H1 (cell line): ENCODE measurements around the gene PTGDS. TPM values are rescaled to one million over a fixed set of nuclear protein-coding genes. Genes with fewer than 3 reads are reported as not detected.

Experiments used
- CTCF ChIA-PET: fragments of 300-600 bp; sonication (Branson Sonifier 250); formaldehyde crosslinking; loops from one replicate; lab custom pipeline; 2021; ENCODE audit not compliant: partially characterized antibody; lab: Charles Lee
- POLR2A ChIA-PET: fragments of 300-600 bp; sonication (Branson Sonifier 250); formaldehyde crosslinking; loops from one replicate; lab custom pipeline; 2021; ENCODE audit warnings: inconsistent platforms; ENCODE audit not compliant: partially characterized antibody; lab: Charles Lee
- DNase-seq, 2 experiments: peaks; one replicate each; pipeline versions ENCODE4 v3.0.0 to v3.0.0-alpha.2; 2010 to 2022; ENCODE audit warnings: low spot score in 2 of 2, low read depth in 1 of 2, mixed read lengths in 1 of 2
- FAIRE-seq: peaks from 2 replicates; lab custom pipeline; 2011; peaks lifted over from hg19 to GRCh38; lab: Jason Lieb, UNC
- H2AFZ ChIP-seq: 2 replicates; pipeline ENCODE4 v1.8.1; 2012; ENCODE audit warnings: low read length, inconsistent platforms
- H2AK5ac ChIP-seq: 2 replicates; pipeline ENCODE4 v1.6.1; 2013; ENCODE audit warnings: low read depth, low read length
- H2BK120ac ChIP-seq: replicated peaks from 2 replicates; pipeline ENCODE3; 2013; ENCODE audit warnings: low read depth, low read length, inconsistent platforms
- H2BK12ac ChIP-seq: 2 replicates; pipeline ENCODE4 v1.6.1; 2013; ENCODE audit warnings: low read depth, low read length
- H2BK15ac ChIP-seq: 2 replicates; pipeline ENCODE4 v1.6.1; 2013; ENCODE audit warnings: low read length
- H2BK20ac ChIP-seq: 2 replicates; pipeline ENCODE4 v1.6.1; 2013; ENCODE audit warnings: low read length
- H2BK5ac ChIP-seq: 2 replicates; pipeline ENCODE4 v1.6.1; 2013; ENCODE audit warnings: low read depth, low read length
- H3K14ac ChIP-seq: 2 replicates; pipeline ENCODE4 v1.6.1; 2013; ENCODE audit warnings: inconsistent platforms; ENCODE audit not compliant: insufficient read length
- H3K18ac ChIP-seq: 2 replicates; pipeline ENCODE4 v1.6.1; 2013; ENCODE audit warnings: low read length; ENCODE audit errors: extremely low read depth
- H3K23ac ChIP-seq: 2 replicates; pipeline ENCODE4 v1.6.1; 2013; ENCODE audit warnings: inconsistent platforms; ENCODE audit not compliant: insufficient read length
- H3K23me2 ChIP-seq: 2 replicates; pipeline ENCODE4 v1.6.1; 2013; ENCODE audit warnings: low read depth, low read length
- H3K27ac ChIP-seq: 2 replicates; pipeline ENCODE4 v1.6.1; 2011; ENCODE audit warnings: low read depth, low read length, inconsistent platforms
- H3K27me3 ChIP-seq, 4 experiments: replicated peaks in 1 of 4; 1 replicate in 1 of 4; 2 replicates in 3 of 4; pipeline versions ENCODE4 v1.6.1 to v1.8.1; 2011 to 2013; ENCODE audit warnings: low read length in 3 of 4, mild to moderate bottlenecking in 3 of 4, inconsistent platforms in 2 of 4, mixed read lengths in 2 of 4, moderate library complexity in 1 of 4; ENCODE audit not compliant: control insufficient read depth in 3 of 4, insufficient read depth in 3 of 4; ENCODE audit errors: extremely low read depth in 1 of 4
- H3K36me3 ChIP-seq, 4 experiments: 2 replicates each; pipeline versions ENCODE4 v1.6.1 to v1.8.1; 2011 to 2013; ENCODE audit warnings: mild to moderate bottlenecking in 4 of 4, low read length in 3 of 4, moderate library complexity in 2 of 4, control low read depth in 1 of 4, inconsistent platforms in 1 of 4; ENCODE audit not compliant: insufficient read depth in 4 of 4, control insufficient read depth in 2 of 4
- H3K4ac ChIP-seq: replicated peaks from 2 replicates; pipeline ENCODE3; 2013; ENCODE audit warnings: low read length, low read depth, mixed read lengths, inconsistent platforms; ENCODE audit not compliant: insufficient read length
- H3K4me1 ChIP-seq, 4 experiments: replicated peaks in 1 of 4; 1 replicate in 1 of 4; 2 replicates in 3 of 4; pipeline versions ENCODE4 v1.6.1 to v1.8.1; 2011 to 2013; ENCODE audit warnings: low read length in 3 of 4, inconsistent platforms in 2 of 4, mixed read lengths in 1 of 4; ENCODE audit not compliant: insufficient read depth in 4 of 4, control insufficient read depth in 3 of 4
- H3K4me2 ChIP-seq, 2 experiments: 2 replicates each; pipeline versions ENCODE4 v1.6.1 to v1.8.1; 2011 to 2013; ENCODE audit warnings: low read depth in 2 of 2, low read length in 2 of 2, control low read depth in 1 of 2, inconsistent platforms in 1 of 2, mild to moderate bottlenecking in 1 of 2; ENCODE audit not compliant: insufficient read depth in 1 of 2
- H3K4me3 ChIP-seq, 4 experiments: fragments of 200-600, 300-600 bp in 1 of 4; sonication (generic), shearing (Covaris generic), sonication (Bioruptor Twin) in 1 of 4; 2 replicates each; pipeline versions ENCODE4 v1.5.1 to v1.8.1; 2011 to 2016; ENCODE audit warnings: low read length in 4 of 4, low read depth in 3 of 4, control low read depth in 2 of 4, inconsistent platforms in 2 of 4, mild to moderate bottlenecking in 2 of 4, mixed read lengths in 1 of 4, moderate library complexity in 1 of 4; ENCODE audit not compliant: insufficient read depth in 2 of 4; ENCODE audit errors: extremely low read depth in 1 of 4
- H3K56ac ChIP-seq: replicated peaks from 2 replicates; pipeline ENCODE3; 2013; ENCODE audit warnings: low read depth, mild to moderate bottlenecking, mixed read lengths, low read length, inconsistent platforms; ENCODE audit not compliant: insufficient read length
- H3K79me1 ChIP-seq: 2 replicates; pipeline ENCODE4 v1.6.1; 2013; ENCODE audit warnings: low read depth, low read length, control low read depth
- H3K79me2 ChIP-seq, 2 experiments: 2 replicates each; pipeline versions ENCODE4 v1.6.1 to v1.8.1; 2012 to 2013; ENCODE audit warnings: low read length in 2 of 2, mild to moderate bottlenecking in 2 of 2, inconsistent platforms in 1 of 2; ENCODE audit not compliant: insufficient read depth in 2 of 2, control insufficient read depth in 1 of 2
- H3K9ac ChIP-seq, 4 experiments: replicated peaks in 1 of 4; 1 replicate in 1 of 4; 2 replicates in 3 of 4; pipeline versions ENCODE4 v1.6.1 to v1.8.1; 2011 to 2013; ENCODE audit warnings: low read depth in 3 of 4, low read length in 3 of 4, control low read depth in 2 of 4, mild to moderate bottlenecking in 2 of 4, moderate library complexity in 2 of 4, inconsistent platforms in 1 of 4; ENCODE audit errors: extremely low read depth in 1 of 4
- H3K9me3 ChIP-seq, 2 experiments: 2 replicates each; pipeline versions ENCODE4 v1.6.1 to v1.8.1; 2012 to 2013; ENCODE audit warnings: mild to moderate bottlenecking in 2 of 2, moderate library complexity in 2 of 2, control low read depth in 1 of 2, inconsistent platforms in 1 of 2, low read depth in 1 of 2, low read length in 1 of 2, mixed read lengths in 1 of 2; ENCODE audit not compliant: insufficient read depth in 2 of 2
- H4K20me1 ChIP-seq, 2 experiments: replicated peaks in 1 of 2; 2 replicates each; pipeline versions ENCODE3 to v1.8.1; 2011 to 2013; ENCODE audit warnings: inconsistent platforms in 2 of 2, low read length in 2 of 2, mild to moderate bottlenecking in 1 of 2; ENCODE audit not compliant: insufficient read depth in 2 of 2, control insufficient read depth in 1 of 2
- H4K5ac ChIP-seq: 2 replicates; pipeline ENCODE4 v1.6.1; 2013; ENCODE audit warnings: low read length, low read depth, mixed read lengths, inconsistent platforms; ENCODE audit not compliant: insufficient read length
- H4K8ac ChIP-seq: 2 replicates; pipeline ENCODE4 v1.8.0; 2013; ENCODE audit warnings: mild to moderate bottlenecking, moderate library complexity, low read length, inconsistent platforms; ENCODE audit not compliant: insufficient read depth; ENCODE audit errors: extremely low read depth
- H4K91ac ChIP-seq: replicated peaks from 2 replicates; pipeline ENCODE3; 2013; ENCODE audit warnings: low read length, mixed read lengths, inconsistent platforms; ENCODE audit not compliant: insufficient read length
- CBX8 ChIP-seq: fragments of 300-800, 300-1000 bp; sonication (generic); IDR thresholded peaks from 2 replicates; pipeline ENCODE4 v1.7.1; 2016; ENCODE audit warnings: low read depth, low read length, borderline replicate concordance
- EGR1 ChIP-seq: IDR thresholded peaks from 2 replicates; pipeline ENCODE4 v1.6.1; 2011; ENCODE audit warnings: low read depth, low read length, borderline replicate concordance
- EZH2 ChIP-seq: fragments of 200-600 bp; sonication (generic); IDR thresholded peaks from 2 replicates; pipeline ENCODE4 v1.7.1; 2012; ENCODE audit warnings: low read depth, mild to moderate bottlenecking, moderate library complexity, low read length, inconsistent platforms; ENCODE audit not compliant: severe bottlenecking
- PHF8 ChIP-seq: fragments of 200-600 bp; sonication (generic); conservative IDR thresholded peaks from 2 replicates; pipeline ENCODE4 v1.7.1; 2012; ENCODE audit warnings: low read depth, mild to moderate bottlenecking, inconsistent platforms, low read length, moderate library complexity
- RXRA ChIP-seq: IDR thresholded peaks from 2 replicates; pipeline ENCODE4 v1.6.1; 2011; ENCODE audit warnings: low read depth, mild to moderate bottlenecking, low read length, moderate library complexity; ENCODE audit not compliant: insufficient read depth
- TEAD4 ChIP-seq: IDR thresholded peaks from 2 replicates; pipeline ENCODE4 v1.6.1; 2012; ENCODE audit warnings: low read depth, low read length, inconsistent platforms, mixed read lengths
- WGBS, 2 experiments: shearing (Covaris generic) in 1 of 2; methylation state at CpG; one replicate each; pipeline versions ENCODE4 v1.1.6 to v1.1.7; 2013 to 2015; ENCODE audit warnings: low lambda C conversion rate in 2 of 2, mixed read lengths in 2 of 2, inconsistent platforms in 1 of 2, low coverage in 1 of 2, missing lambda C conversion rate in 1 of 2; ENCODE audit not compliant: insufficient replicate concordance in 2 of 2, insufficient coverage in 1 of 2, insufficient read length in 1 of 2; ENCODE audit errors: extremely low coverage in 1 of 2, missing lambda C conversion rate in 1 of 2; 5-methylcytosine and 5-hydroxymethylcytosine counted together
- polyA plus RNA-seq, 7 experiments: library from polyadenylated mRNA; depleted of rRNA in 3 of 7; stranded (reverse) in 5 of 7; unstranded in 2 of 7; fragments of >200 nt in 5 of 7; fragments of 200-250 nt in 2 of 7; gene quantifications; 1 replicate in 5 of 7; 2 replicates in 1 of 7; 4 replicates in 1 of 7; pipeline versions ENCODE4 v1.2.1 to v1.2.3, GENCODE V29; 2011 to 2013; ENCODE audit warnings: missing spikeins in 2 of 7, mixed read lengths in 2 of 7
- total RNA-seq: library from RNA; stranded (reverse); fragmentation: NEBNext Ultra II Directional; extraction: Animal tissue kit (Norgen Biotek cat#: 25700); gene quantifications from 2 replicates; pipeline ENCODE4 v1.2.1, GENCODE V29; 2021

PTGDS gene
- total and polyA plus RNA-seq, 2 of the 8 experiments (the other 6 are each of a cell fraction or from before 2014, with no cell fraction given) = 1.7 to 2.3 TPM

- H3K9me3 ChIP-seq = no peaks in the 10 kb centered on the region
- WGBS, 2 experiments = 87% methylated on average over 12 of the region's 13 CpGs; no CpG with 5 or more reads in 1 of the 2 experiments
These were observed 4.6 kb upstream of the PTGDS start for GRCh38 chr9:136972743-136973142.

More at GRCh38 chr9:136972743-136973142, 4.6 kb upstream of the PTGDS start:
- Histone ChIP-seq H3K56ac (no peak overlapping the region), H3K27me3 (peaks cover 0 to 5% (median 2%) of the 10 kb centered on the region in 4 experiments; a peak in 2 of 7 replicates), H3K4ac (no peak overlapping the region), H3K23ac (no peak overlapping the region), H4K91ac (no peak overlapping the region), H4K5ac (no peak overlapping the region), H2BK20ac (no peak overlapping the region), H3K27ac (no peak overlapping the region), H3K14ac (no peak overlapping the region), H2BK120ac (no peak overlapping the region), H3K23me2 (peaks cover 4% of the 10 kb centered on the region; the same call in 1 of the 2 replicates), H2BK5ac (no peak overlapping the region), H2AK5ac (no peak overlapping the region), H3K18ac (no peak overlapping the region), H3K79me2 (no peaks in the 10 kb centered on the region), H2BK12ac (no peak overlapping the region), H4K20me1 (peaks cover 0 to 2% of the 10 kb centered on the region in 2 experiments), H3K4me2 (no peak overlapping the region), H2AFZ (no peak overlapping the region), H2BK15ac (no peak overlapping the region)
- ChIA-PET POLR2A (no interaction called here), CTCF (interaction anchor here (0.9 to 9.4 kb wide), 5 partner anchors 12 to 63 kb away, joined by 3 to 38 read pairs (median 12); partner anchors contain the start of gene LCN12)
- FAIRE-seq = no peak
- TF ChIP-seq TEAD4 (no peak), CBX8 (no peak), EZH2 (no peak), EGR1 (no peak), RXRA (no peak), PHF8 (no peak)
- TF ChIP-seq, all 59 proteins: peak for 0
- Histone ChIP-seq H3K79me1 (no peaks in the 10 kb centered on the region), H3K4me3 (no peak overlapping the region), H3K4me1 (peaks cover 0 to 8% (median 3%) of the 10 kb centered on the region in 4 experiments; a peak in 4 of 7 replicates), H4K8ac (0 out of 2 replicates have a peak overlapping the region, but pooled peaks have one; percentile 51), H3K36me3 (no peaks in the 10 kb centered on the region), H3K9ac (no peak overlapping the region)
- DNase-seq = no peak
